A673 (cell line): ENCODE measurements around the gene TLCD1.

Experiments used
- EZH2 ChIP-seq: fragments of 200-600 bp; sonication (generic); IDR thresholded peaks from 2 replicates; pipeline ENCODE4 v1.6.1; 2017; ENCODE audit warnings: borderline replicate concordance, low read depth, mild to moderate bottlenecking, mixed read lengths, antibody characterized with exemption, low read length; ENCODE audit not compliant: poor library complexity, severe bottlenecking
- TF ChIP-seq, protein P1 (sequence below): fragments of 300-800, 200-600 bp; sonication (generic); conservative IDR thresholded peaks from 2 replicates; pipeline ENCODE4 v1.5.1; 2017; ENCODE audit warnings: low read depth, mild to moderate bottlenecking, antibody characterized with exemption, low read length, moderate library complexity, mixed read lengths

DNA sequence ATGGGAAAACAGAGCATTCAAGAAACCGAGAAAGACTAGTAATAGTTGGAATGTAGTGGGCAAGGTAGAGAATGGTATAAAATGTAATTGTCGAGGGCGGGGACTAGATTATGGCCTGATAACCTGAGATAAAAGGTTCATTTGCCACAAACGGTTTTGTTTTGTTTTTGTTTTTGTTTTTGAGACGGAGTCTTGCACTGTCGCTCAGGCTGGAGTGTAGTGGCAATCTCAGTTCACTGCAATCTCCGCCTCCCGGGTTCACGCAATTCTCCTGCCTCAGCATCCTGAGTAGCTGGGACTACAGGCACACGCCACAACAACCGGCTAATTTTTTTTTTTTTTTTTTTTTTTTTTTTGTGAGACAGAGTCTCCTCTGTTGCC, 3.9 kb upstream of the TLCD1 start:
- TF ChIP-seq, protein P1, sequence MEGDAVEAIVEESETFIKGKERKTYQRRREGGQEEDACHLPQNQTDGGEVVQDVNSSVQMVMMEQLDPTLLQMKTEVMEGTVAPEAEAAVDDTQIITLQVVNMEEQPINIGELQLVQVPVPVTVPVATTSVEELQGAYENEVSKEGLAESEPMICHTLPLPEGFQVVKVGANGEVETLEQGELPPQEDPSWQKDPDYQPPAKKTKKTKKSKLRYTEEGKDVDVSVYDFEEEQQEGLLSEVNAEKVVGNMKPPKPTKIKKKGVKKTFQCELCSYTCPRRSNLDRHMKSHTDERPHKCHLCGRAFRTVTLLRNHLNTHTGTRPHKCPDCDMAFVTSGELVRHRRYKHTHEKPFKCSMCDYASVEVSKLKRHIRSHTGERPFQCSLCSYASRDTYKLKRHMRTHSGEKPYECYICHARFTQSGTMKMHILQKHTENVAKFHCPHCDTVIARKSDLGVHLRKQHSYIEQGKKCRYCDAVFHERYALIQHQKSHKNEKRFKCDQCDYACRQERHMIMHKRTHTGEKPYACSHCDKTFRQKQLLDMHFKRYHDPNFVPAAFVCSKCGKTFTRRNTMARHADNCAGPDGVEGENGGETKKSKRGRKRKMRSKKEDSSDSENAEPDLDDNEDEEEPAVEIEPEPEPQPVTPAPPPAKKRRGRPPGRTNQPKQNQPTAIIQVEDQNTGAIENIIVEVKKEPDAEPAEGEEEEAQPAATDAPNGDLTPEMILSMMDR = no peak
- no peak for TF ChIP-seq EZH2
